HepG2 (cell line): ENCODE measurements around the gene SETD1B. TPM values are rescaled to one million over a fixed set of nuclear protein-coding genes. Genes with fewer than 3 reads are reported as not detected.
A peak's percentile ranks its signal among the peaks of the same experiment; 100 is the strongest.

ENCODE experiments used
- IRX3 ChIP-seq: sonication (generic); formaldehyde crosslinking; IDR thresholded peaks from 2 replicates; pipeline ENCODE4 v1.8.1; 2023; ENCODE audit warnings: mild to moderate bottlenecking, low read depth, missing genetic modification reagents, borderline replicate concordance
- KAT7 ChIP-seq: IDR thresholded peaks from 2 replicates; pipeline ENCODE4 v1.6.1; 2018; ENCODE audit warnings: borderline replicate concordance, missing compliant biosample characterization
- NCOA5 ChIP-seq: sonication (generic); formaldehyde crosslinking; IDR thresholded peaks from 2 replicates; pipeline ENCODE4 v1.4.0; 2020; ENCODE audit warnings: missing genetic modification reagents
- REXO4 ChIP-seq: sonication (generic); formaldehyde crosslinking; IDR thresholded peaks from 2 replicates; pipeline ENCODE4 v1.8.0; 2022; ENCODE audit warnings: missing genetic modification reagents, mild to moderate bottlenecking, borderline replicate concordance
- SOX6 ChIP-seq, 2 experiments: fragments of 450-650 bp in 1 of 2; sonication (generic) in 1 of 2; formaldehyde crosslinking in 1 of 2; IDR thresholded peaks; 2 replicates each; pipeline versions ENCODE4 v1.4.0 to v1.6.1; 2017 to 2020; ENCODE audit warnings: antibody characterized with exemption in 1 of 2, mild to moderate bottlenecking in 1 of 2, missing genetic modification reagents in 1 of 2
- SUZ12 ChIP-seq: fragments of 150-350 bp; IDR thresholded peaks from 2 replicates; pipeline ENCODE4 v1.6.1; 2014; ENCODE audit warnings: low read depth, low read length
- TRIM24 ChIP-seq: sonication (generic); formaldehyde crosslinking; IDR thresholded peaks from 2 replicates; pipeline ENCODE4 v1.8.0; 2022; ENCODE audit warnings: mild to moderate bottlenecking, missing genetic modification reagents
- ZEB1 ChIP-seq: IDR thresholded peaks from 2 replicates; pipeline ENCODE4 v1.6.1; 2012; ENCODE audit warnings: mild to moderate bottlenecking, low read depth, inconsistent platforms; ENCODE audit not compliant: insufficient replicate concordance
- ZNF180 ChIP-seq: sonication (generic); formaldehyde crosslinking; IDR thresholded peaks from 2 replicates; pipeline ENCODE4 v1.4.0; 2020; ENCODE audit warnings: low read depth, missing genetic modification reagents, borderline replicate concordance
- ZNF510 ChIP-seq: sonication (generic); formaldehyde crosslinking; IDR thresholded peaks from 2 replicates; pipeline ENCODE4 v1.4.0; 2020; ENCODE audit warnings: low read depth, mild to moderate bottlenecking, missing genetic modification reagents
- ZNF556 ChIP-seq: sonication (generic); formaldehyde crosslinking; IDR thresholded peaks from 2 replicates; pipeline ENCODE4 v1.4.0; 2020; ENCODE audit warnings: mild to moderate bottlenecking, missing genetic modification reagents, borderline replicate concordance
- ZNF672 ChIP-seq: sonication (generic); formaldehyde crosslinking; IDR thresholded peaks from 2 replicates; pipeline ENCODE4 v1.8.1; 2022; ENCODE audit warnings: missing genetic modification reagents
- ZZZ3 ChIP-seq: sonication (generic); formaldehyde crosslinking; IDR thresholded peaks from 2 replicates; pipeline ENCODE4 v1.4.0; 2020; ENCODE audit warnings: missing genetic modification reagents, mild to moderate bottlenecking, borderline replicate concordance
- polyA plus RNA-seq, 8 experiments: library from polyadenylated mRNA; depleted of rRNA in 3 of 8; stranded (reverse) in 7 of 8; unstranded in 1 of 8; fragments of >200 nt; fragmentation: Illumina TruSeq in 4 of 8; extraction: Trizol in 4 of 8; gene quantifications; 2 replicates each; pipeline versions ENCODE4 v1.2.1 to v1.2.3, GENCODE V29; 2011 to 2016; ENCODE audit warnings: low read depth in 4 of 8, missing spikeins in 1 of 8, mixed read lengths in 1 of 8; ENCODE audit not compliant: insufficient read depth in 1 of 8
- total RNA-seq, 5 experiments: library from RNA; depleted of rRNA; stranded (reverse); fragments of >200 nt; fragmentation: Illumina TruSeq; extraction: Trizol; gene quantifications; 2 replicates each; pipeline ENCODE4 v1.2.3, GENCODE V29; 2016; ENCODE audit warnings: low read depth in 1 of 5
- TF ChIP-seq, protein P1 (sequence below): sonication (generic); formaldehyde crosslinking; IDR thresholded peaks from 2 replicates; pipeline ENCODE4 v1.4.0; 2020; ENCODE audit warnings: mild to moderate bottlenecking, missing genetic modification reagents
- TF ChIP-seq, protein P2 (sequence below): sonication (generic); formaldehyde crosslinking; IDR thresholded peaks from 2 replicates; pipeline ENCODE4 v1.5.1; 2020; ENCODE audit warnings: mild to moderate bottlenecking, moderate library complexity, missing genetic modification reagents
- TF ChIP-seq, protein P3 (sequence below): sonication (generic); formaldehyde crosslinking; IDR thresholded peaks from 2 replicates; pipeline ENCODE4 v1.4.0; 2020; ENCODE audit warnings: missing genetic modification reagents, borderline replicate concordance
- TF ChIP-seq, protein P4 (sequence below): sonication (generic); formaldehyde crosslinking; IDR thresholded peaks from 2 replicates; pipeline ENCODE4 v1.4.0; 2020; ENCODE audit warnings: missing genetic modification reagents
- TF ChIP-seq, protein P5 (sequence below): sonication (generic); formaldehyde crosslinking; IDR thresholded peaks from 2 replicates; pipeline ENCODE4 v1.4.0; 2020; ENCODE audit warnings: missing genetic modification reagents

The SETD1B gene
- total and polyA plus RNA-seq, 2 of the 13 experiments (the other 11 are each of a cell fraction or from before 2014, with no cell fraction given) = 1.1 to 1.4 TPM

DNA sequence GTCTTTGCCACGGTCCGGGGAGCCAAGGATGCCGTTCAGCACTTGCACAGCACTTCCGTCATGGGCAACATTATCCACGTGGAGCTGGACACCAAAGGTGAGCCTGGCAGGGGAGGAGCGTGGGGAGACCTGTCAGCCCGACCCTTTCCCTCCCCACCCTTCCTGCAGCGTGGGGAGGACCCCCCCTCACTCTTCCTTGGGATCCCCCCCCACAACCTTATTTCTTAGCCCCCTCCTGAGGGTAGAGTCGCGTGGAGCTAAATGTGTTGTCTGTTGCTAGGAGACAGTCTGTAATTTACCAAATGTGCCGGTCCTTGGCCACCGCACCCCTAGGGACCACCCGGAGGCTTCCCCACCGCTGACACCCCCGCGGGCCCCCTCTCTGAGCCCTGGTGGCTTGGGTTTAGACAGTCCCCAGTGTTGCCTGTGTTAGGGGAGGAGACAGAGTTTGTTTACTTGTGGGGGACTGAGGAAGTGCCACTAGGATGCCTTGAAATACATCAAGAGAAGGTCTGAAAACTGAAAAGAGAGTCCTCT is 2.3 kb downstream of the SETD1B start (continued):
- TF ChIP-seq, protein P1, sequence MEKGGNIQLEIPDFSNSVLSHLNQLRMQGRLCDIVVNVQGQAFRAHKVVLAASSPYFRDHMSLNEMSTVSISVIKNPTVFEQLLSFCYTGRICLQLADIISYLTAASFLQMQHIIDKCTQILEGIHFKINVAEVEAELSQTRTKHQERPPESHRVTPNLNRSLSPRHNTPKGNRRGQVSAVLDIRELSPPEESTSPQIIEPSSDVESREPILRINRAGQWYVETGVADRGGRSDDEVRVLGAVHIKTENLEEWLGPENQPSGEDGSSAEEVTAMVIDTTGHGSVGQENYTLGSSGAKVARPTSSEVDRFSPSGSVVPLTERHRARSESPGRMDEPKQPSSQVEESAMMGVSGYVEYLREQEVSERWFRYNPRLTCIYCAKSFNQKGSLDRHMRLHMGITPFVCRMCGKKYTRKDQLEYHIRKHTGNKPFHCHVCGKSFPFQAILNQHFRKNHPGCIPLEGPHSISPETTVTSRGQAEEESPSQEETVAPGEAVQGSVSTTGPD (CRISPR knock-in tag) = no peak
- no peak for TF ChIP-seq SOX6 (IDR thresholded peaks at IDR 0.05)
- 0 out of 2 replicates have a peak, but pooled peaks have one; percentile 1 for TF ChIP-seq SOX6 (CRISPR knock-in tag; IDR thresholded peaks at IDR 0.05)
- no peak for TF ChIP-seq ZNF672 (CRISPR knock-in tag)
- TF ChIP-seq, protein P2, sequence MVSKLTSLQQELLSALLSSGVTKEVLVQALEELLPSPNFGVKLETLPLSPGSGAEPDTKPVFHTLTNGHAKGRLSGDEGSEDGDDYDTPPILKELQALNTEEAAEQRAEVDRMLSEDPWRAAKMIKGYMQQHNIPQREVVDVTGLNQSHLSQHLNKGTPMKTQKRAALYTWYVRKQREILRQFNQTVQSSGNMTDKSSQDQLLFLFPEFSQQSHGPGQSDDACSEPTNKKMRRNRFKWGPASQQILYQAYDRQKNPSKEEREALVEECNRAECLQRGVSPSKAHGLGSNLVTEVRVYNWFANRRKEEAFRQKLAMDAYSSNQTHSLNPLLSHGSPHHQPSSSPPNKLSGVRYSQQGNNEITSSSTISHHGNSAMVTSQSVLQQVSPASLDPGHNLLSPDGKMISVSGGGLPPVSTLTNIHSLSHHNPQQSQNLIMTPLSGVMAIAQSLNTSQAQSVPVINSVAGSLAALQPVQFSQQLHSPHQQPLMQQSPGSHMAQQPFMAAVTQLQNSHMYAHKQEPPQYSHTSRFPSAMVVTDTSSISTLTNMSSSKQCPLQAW = no peak
- TF ChIP-seq, protein P3, sequence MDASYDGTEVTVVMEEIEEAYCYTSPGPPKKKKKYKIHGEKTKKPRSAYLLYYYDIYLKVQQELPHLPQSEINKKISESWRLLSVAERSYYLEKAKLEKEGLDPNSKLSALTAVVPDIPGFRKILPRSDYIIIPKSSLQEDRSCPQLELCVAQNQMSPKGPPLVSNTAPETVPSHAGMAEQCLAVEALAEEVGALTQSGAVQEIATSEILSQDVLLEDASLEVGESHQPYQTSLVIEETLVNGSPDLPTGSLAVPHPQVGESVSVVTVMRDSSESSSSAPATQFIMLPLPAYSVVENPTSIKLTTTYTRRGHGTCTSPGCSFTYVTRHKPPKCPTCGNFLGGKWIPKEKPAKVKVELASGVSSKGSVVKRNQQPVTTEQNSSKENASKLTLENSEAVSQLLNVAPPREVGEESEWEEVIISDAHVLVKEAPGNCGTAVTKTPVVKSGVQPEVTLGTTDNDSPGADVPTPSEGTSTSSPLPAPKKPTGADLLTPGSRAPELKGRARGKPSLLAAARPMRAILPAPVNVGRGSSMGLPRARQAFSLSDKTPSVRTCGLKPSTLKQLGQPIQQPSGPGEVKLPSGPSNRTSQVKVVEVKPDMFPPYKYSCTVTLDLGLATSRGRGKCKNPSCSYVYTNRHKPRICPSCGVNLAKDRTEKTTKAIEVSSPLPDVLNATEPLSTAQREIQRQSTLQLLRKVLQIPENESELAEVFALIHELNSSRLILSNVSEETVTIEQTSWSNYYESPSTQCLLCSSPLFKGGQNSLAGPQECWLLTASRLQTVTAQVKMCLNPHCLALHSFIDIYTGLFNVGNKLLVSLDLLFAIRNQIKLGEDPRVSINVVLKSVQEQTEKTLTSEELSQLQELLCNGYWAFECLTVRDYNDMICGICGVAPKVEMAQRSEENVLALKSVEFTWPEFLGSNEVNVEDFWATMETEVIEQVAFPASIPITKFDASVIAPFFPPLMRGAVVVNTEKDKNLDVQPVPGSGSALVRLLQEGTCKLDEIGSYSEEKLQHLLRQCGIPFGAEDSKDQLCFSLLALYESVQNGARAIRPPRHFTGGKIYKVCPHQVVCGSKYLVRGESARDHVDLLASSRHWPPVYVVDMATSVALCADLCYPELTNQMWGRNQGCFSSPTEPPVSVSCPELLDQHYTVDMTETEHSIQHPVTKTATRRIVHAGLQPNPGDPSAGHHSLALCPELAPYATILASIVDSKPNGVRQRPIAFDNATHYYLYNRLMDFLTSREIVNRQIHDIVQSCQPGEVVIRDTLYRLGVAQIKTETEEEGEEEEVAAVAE (CRISPR knock-in tag) = no peak
- no peak for TF ChIP-seq ZNF556 (CRISPR knock-in tag)
- no peak for TF ChIP-seq ZNF180 (CRISPR knock-in tag)
- TF ChIP-seq, protein P4, sequence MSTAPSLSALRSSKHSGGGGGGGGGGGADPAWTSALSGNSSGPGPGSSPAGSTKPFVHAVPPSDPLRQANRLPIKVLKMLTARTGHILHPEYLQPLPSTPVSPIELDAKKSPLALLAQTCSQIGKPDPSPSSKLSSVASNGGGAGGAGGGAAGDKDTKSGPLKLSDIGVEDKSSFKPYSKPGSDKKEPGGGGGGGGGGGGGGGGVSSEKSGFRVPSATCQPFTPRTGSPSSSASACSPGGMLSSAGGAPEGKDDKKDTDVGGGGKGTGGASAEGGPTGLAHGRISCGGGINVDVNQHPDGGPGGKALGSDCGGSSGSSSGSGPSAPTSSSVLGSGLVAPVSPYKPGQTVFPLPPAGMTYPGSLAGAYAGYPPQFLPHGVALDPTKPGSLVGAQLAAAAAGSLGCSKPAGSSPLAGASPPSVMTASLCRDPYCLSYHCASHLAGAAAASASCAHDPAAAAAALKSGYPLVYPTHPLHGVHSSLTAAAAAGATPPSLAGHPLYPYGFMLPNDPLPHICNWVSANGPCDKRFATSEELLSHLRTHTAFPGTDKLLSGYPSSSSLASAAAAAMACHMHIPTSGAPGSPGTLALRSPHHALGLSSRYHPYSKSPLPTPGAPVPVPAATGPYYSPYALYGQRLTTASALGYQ (CRISPR knock-in tag) = no peak
- no peak for TF ChIP-seq KAT7
- TF ChIP-seq NCOA5 (CRISPR knock-in tag) = no peak
- TF ChIP-seq TRIM24 (CRISPR knock-in tag) = no peak
- no peak for TF ChIP-seq ZEB1
- no peak for TF ChIP-seq REXO4 (CRISPR knock-in tag)
- TF ChIP-seq IRX3 = no peak
- TF ChIP-seq, protein P5, sequence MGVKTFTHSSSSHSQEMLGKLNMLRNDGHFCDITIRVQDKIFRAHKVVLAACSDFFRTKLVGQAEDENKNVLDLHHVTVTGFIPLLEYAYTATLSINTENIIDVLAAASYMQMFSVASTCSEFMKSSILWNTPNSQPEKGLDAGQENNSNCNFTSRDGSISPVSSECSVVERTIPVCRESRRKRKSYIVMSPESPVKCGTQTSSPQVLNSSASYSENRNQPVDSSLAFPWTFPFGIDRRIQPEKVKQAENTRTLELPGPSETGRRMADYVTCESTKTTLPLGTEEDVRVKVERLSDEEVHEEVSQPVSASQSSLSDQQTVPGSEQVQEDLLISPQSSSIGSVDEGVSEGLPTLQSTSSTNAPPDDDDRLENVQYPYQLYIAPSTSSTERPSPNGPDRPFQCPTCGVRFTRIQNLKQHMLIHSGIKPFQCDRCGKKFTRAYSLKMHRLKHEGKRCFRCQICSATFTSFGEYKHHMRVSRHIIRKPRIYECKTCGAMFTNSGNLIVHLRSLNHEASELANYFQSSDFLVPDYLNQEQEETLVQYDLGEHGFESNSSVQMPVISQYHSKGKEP (CRISPR knock-in tag) = no peak
- no peak for TF ChIP-seq SUZ12
- TF ChIP-seq ZZZ3 (CRISPR knock-in tag) = no peak
- TF ChIP-seq ZNF510 (CRISPR knock-in tag) = no peak
